ENCODE data around the gene MT1M.
"Not testable (repeated sequence)": the region's sequence is repeated elsewhere in the genome, so short reads cannot be mapped to it uniquely, and the experiment has no call there.

Gene MT1M

DNA sequence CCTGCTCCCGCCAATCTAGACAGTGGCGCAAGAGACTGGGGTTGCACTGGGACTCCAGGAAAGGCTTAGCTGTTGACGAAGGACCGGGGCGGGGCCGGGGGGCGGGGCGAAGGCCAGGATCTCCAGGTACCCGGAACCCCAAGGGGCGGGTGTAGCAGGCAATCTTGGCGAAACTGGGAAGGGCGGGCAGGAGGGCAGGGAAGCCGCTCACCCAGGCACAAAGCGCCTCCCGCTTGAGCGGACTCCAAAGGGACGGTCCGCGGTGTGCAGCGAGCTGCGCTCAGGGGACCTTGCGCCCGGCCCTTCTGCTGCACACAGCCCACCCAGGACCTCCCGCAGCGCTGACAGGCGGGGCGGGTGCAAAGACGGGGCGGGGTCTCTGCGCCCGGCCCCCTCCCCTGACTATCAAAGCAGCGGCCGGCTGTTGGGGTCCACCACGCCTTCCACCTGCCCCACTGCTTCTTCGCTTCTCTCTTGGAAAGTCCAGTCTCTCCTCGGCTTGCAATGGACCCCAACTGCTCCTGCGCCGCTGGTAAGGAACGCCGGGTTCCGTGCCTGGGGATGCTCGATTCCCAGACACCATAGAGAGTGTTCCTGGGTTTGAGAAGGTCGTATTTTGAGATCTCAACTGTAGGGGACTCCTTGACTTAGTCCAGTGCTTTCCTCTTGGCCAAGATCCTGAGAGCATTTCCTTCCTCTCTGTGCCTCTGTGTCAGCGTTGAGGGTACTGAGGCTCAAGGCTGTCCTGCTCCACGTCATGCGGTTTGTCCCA, 25.3 kb downstream of the MT1M start, which contains the start of gene MT1F:
TSS of gene MT1F (plus strand) at position 405 of the 772 bp plus-strand sequence. CDS start at position 505, 100 bp downstream.
- DNase-seq = peak; percentile 74

- DNase-seq = no peak
These were observed 25.9 kb downstream of the MT1M start for GRCh38 chr16:56658327-56658875.

DNA sequence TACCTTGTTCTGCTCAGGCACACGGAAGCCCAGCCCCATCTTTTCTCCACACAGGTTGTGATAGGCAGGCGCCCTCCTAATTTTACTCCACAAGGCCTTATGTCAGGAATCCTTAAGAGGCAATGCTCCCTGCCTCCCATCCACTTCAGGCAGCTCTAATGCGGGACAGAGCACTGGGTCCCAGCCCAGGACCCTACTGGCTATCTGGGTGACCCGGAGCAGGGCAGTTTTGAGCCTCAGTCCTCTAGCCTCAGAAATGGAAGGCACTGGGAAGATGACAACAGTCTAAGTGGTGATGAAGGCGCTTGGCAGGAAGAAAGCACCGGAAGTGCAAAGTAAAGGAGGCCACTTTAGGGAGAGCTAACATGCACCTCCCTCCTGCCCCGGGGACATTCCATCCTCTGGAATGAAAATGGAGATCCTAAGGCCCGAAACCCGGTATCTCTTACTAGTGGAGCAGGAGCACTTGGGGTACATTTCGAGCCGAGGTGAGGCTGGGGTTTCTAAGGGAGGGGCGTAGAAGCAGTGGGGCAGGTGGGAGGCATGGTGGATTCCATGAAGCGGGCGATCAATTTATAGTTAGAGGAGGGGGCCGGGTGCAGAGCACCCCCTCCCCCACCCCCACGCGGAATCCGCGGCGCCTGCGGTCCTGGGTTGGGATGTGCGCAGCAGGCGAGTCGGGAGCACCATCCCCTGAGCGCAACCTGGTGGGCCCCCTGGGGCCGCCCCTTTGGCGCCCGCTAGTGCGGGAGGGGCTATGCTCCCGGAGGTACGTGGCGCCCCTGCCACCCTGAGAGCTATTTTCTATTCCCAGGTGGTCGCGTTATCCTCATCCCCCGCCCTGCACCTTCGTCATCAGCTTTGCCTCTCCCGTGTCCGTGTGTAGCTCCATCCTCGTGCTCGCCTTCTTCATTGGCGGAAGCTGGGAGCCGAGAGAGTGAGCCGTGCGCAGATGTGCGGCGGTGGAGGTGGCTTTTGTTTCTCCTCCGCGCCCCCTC, 30.2 kb downstream of the MT1M start:
- DNase-seq = peak; percentile 50

- no peak for DNase-seq
These were observed 32.0 kb downstream of the MT1M start for GRCh38 chr16:56664506-56664905.

- DNase-seq = not testable (repeated sequence)
These were observed 33.1 kb downstream of the MT1M start for GRCh38 chr16:56665286-56666261.

- peak; percentile 46 for DNase-seq
These were observed 35.4 kb downstream of the MT1M start, which contains the start of gene MT1G for GRCh38 chr16:56667581-56668571. Gene MT1G (minus strand): TSS chr16:56668065. CDS start chr16:56667993, 72 bp downstream.

DNA sequence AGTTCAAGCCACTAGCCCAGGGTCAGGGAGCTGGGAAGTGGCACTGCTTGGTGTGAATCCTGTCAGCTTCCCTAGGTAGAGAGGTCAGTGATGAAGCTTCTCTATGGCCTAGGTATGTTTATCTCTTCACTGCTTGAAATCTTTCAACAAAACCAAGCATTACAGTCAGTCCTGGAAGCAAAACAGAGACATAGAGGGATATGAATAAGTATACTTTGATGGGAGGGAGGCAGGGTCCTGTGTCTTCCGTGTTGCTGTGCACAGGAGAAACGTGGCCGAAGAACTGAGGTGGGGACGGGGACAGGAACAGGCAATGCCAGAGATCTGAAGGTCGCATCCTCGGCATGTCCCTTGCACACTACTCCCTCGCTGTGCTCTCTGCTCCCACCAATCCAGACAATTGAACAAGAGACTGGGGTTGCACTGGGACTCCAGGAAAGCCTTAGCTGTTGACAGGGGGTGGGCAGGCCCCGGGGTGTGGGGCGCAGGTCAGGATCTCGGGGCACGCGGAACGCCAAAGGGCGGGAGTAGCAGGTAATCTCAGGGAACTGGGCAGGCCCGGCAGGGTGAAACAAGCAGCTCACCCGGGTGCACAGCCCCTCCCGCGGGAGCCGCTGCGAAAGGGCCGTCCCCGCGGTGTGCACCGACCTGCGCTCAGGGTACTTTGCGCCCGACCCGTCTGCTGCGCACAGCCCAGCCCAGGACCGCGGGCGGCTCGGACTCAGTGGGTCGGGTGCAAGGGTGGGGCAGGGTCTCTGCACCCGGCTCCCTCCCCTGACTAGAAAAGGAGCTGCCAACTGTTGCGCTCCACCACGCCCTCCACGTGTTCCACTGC, 36.8 kb downstream of the MT1M start, which contains the start of gene MT1H:
TSS of gene MT1H (plus strand) at position 810 of the 835 bp plus-strand sequence. CDS start 71 bp downstream, outside the sequence.
- DNase-seq = peak; percentile 43

DNA sequence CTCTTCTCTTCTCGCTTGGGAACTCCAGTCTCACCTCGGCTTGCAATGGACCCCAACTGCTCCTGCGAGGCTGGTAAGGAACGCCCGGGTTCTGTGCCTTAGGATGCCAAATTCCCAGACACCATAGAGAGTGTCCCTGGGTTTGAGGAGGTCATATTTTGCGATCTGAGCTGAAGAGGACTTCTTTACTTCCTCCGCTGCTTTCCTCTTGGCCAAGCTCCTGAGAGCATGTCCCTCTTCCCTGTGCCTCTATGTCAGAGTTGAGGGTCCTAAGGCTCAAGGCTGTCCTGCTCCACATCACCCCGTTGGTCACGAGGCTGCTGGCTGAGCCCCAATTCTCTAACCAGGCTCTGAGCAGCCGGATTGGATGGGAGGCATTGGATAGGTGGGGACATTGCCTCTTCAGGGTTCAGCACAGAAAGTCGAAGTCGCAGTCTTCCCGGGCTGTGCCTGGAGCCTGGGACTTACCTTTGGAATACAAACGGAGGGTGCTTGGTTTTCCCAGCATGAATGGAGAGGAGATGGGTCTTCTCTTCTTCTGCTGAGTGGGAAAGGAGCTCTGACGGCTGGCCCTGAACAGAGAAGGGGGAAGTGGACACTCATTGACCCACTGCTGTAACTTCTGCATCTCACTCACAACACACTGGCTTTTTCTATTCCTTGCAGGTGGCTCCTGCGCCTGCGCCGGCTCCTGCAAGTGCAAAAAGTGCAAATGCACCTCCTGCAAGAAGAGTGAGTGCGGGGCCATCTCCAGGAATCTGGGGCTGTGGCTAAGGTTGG, 37.6 kb downstream of the MT1M start:
- DNase-seq = no peak

GRCh38 chr16:56670620-56670934, 38.1 kb downstream of the MT1M start:
- no peak for DNase-seq

GRCh38 chr16:56671691-56672090, 39.2 kb downstream of the MT1M start:
- not testable (repeated sequence) for DNase-seq

GRCh38 chr16:56672171-56672570, 39.7 kb downstream of the MT1M start:
- not testable (repeated sequence) for DNase-seq

- DNase-seq = no peak
These were observed 40.5 kb downstream of the MT1M start for GRCh38 chr16:56672761-56673536.

DNA sequence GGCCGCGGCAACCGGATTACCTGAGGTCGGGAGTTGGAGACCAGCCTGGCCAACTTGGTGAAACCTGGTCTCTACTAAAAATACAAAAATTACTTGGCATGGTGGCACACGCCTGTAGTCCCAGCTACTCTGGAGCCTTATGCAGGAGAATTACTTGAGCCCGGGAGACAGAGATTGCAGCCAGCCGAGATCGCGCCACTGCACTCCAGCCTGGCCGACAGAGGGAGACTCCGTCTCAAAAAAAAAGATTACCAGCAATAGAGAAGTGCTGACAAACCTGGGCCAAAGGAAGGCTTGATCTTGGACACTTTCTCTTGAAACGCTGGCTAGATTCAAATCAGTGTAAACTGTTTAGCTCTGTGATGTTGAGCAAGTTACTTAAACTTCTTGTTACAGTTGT, 41.5 kb downstream of the MT1M start:
- peak; percentile 20 for DNase-seq

GRCh38 chr16:56674570-56674969, 42.1 kb downstream of the MT1M start:
- DNase-seq = not testable (repeated sequence)

DNA sequence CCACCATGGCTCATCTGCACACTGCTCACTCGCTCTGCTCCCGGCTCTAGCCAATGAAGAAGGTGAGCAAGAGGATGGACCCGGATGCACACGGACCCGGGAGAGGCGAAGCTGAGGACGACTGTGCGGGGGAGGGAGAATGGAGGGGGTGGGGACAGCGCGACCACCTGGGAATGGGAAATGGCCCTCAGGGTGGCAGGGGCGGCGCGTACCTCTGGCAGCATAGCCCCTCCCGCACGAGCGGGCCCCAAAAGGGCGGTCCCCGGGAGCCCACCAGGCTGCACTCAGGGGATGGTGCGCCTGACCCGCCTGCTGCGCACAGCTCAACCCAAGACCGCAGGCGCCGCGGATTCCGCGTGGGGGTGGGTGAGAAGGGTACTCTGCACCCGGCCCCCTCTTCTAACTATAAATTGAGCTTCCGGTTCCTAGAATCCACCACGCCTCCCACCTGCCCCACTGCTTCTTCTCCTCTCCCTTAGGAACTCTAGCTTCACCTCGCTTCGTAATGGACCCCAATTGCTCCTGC, 43.3 kb downstream of the MT1M start:
- DNase-seq = peak; percentile 70

GRCh38 chr16:56677474-56677873, 45.0 kb downstream of the MT1M start:
- no peak for DNase-seq

- DNase-seq = no peak
These were observed 46.7 kb downstream of the MT1M start for GRCh38 chr16:56679078-56679730.
